Measurements from ENCODE around the gene KRTAP10-12. TPM values are rescaled to one million over a fixed set of nuclear protein-coding genes. Genes with fewer than 3 reads are reported as not detected.

KRTAP10-12 gene
- total and polyA plus RNA-seq, 2 of the 4 experiments (the other 2 are of a cell fraction): not detected

DNA sequence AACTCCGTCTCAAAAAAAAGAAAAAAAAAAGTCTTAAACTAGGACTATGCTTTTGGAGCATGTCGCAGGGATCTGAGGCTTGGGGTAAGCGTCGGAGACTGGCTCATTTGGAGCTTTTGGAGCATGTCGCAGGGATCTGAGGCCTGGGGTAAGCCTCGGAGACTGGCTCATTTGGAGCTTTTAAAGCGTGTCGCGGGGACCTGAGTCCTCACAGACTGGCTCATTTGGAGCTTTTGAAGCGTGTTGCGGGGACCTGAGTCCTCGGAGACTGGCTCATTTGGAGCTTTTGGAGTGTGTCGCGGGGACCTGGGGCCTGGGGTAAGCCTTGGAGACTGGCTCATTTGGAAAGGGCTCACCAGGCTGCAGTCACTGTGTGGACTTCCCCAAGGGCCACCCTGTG, 28.0 kb downstream of the KRTAP10-12 start:
- Histone ChIP-seq H3K9me1 (ENCODE audit: insufficient read depth, low read length) (no peaks in the 10 kb centered on the region), H2BK20ac (ENCODE audit: low read depth, low read length) (no peak overlapping the region), H3K56ac (ENCODE audit: extremely low read depth, insufficient read depth, low read length) (no peak overlapping the region), H4K91ac (ENCODE audit: insufficient read depth, low read depth, low read length) (no peak overlapping the region), H3K18ac (ENCODE audit: low read depth, low read length) (no peak overlapping the region), H2AK9ac (replicated peaks; ENCODE audit: low read depth, low read length, poor library complexity) (no peak overlapping the region), H2BK120ac (ENCODE audit: low read depth, low read length) (no peak overlapping the region), H2AK5ac (ENCODE audit: low read depth, low read length) (no peak overlapping the region), H3K4ac (ENCODE audit: low read depth, low read length) (no peak overlapping the region), H3K4me3 (ENCODE audit: insufficient read depth, low read depth, low read length) (no peak overlapping the region), H3K14ac (replicated peaks; ENCODE audit: low read depth, low read length) (no peak overlapping the region), H3K4me2 (ENCODE audit: low read depth, low read length) (no peak overlapping the region), H2BK15ac (ENCODE audit: low read depth, low read length) (no peak overlapping the region), H4K20me1 (ENCODE audit: insufficient read depth, low read length) (no peaks in the 10 kb centered on the region), H2AFZ (replicated peaks; ENCODE audit: low read length, poor library complexity) (no peak overlapping the region), H3K23ac (ENCODE audit: low read depth, low read length) (no peak overlapping the region), H3K9ac (ENCODE audit: low read depth, low read length) (no peak overlapping the region), H4K8ac (ENCODE audit: low read depth in 2 of 2, low read length in 2 of 2) (no peak overlapping the region), H3K27me3 (ENCODE audit: control insufficient read depth, insufficient read depth, low read length) (peaks cover 39% of the 10 kb centered on the region), H3K9me3 (ENCODE audit: control insufficient read depth, insufficient read depth, low read length) (no peaks in the 10 kb centered on the region), H3K36me3 (ENCODE audit: control insufficient read depth, insufficient read depth, low read length) (no peaks in the 10 kb centered on the region), H3K79me1 (ENCODE audit: low read depth in 1 of 2, low read length in 2 of 2) (no peaks in the 10 kb centered on the region), H4K5ac (ENCODE audit: low read depth, low read length) (no peak overlapping the region), H2BK5ac (ENCODE audit: low read depth, low read length, poor library complexity, severe bottlenecking) (no peak overlapping the region), H3K4me1 (ENCODE audit: control insufficient read depth, insufficient read depth, low read length) (no peaks in the 10 kb centered on the region), H3K27ac (ENCODE audit: insufficient read depth, low read length) (no peak overlapping the region)
- dilution Hi-C loops (cut with HindIII; ENCODE audit: low sequenced_read_pairs, unreplicated experiment): no loop called here
- BruUV-seq (replicated peaks): no TSS peak
- ChIA-PET POLR2A (ENCODE audit: unreplicated experiment) (no interaction called here), CTCF (interaction anchor here (0.6 kb wide), 1 partner anchor 210 kb away, joined by 4 read pairs; no protein-coding TSS in a partner anchor)
- WGBS, 2 experiments (ENCODE audit: extremely low coverage in 2 of 2, insufficient read length in 1 of 2): 78% methylated on average over 14 of the region's 14 CpGs; no CpG with 5 or more reads in 1 of the 2 experiments
- intact Hi-C loops (cut with micrococcal nuclease): no loop called here
- in situ Hi-C loops (cut with MboI; ENCODE audit: low sequenced_read_pairs): no loop called here
- DNase-seq (no peak), ATAC-seq (ENCODE audit: low read depth) (no peak)
- no peak for TF ChIP-seq MAFK (IDR thresholded peaks at IDR 0.05; ENCODE audit: low read depth, low read length)
- no peak for TF ChIP-seq RAD21 (IDR thresholded peaks at IDR 0.05; ENCODE audit: low read length)
- no peak for TF ChIP-seq MAZ (IDR thresholded peaks at IDR 0.05; ENCODE audit: borderline replicate concordance, low read depth, low read length)
- no peak for TF ChIP-seq SMC3 (IDR thresholded peaks at IDR 0.05; ENCODE audit: low read depth, low read length)
- TF ChIP-seq, protein P1, sequence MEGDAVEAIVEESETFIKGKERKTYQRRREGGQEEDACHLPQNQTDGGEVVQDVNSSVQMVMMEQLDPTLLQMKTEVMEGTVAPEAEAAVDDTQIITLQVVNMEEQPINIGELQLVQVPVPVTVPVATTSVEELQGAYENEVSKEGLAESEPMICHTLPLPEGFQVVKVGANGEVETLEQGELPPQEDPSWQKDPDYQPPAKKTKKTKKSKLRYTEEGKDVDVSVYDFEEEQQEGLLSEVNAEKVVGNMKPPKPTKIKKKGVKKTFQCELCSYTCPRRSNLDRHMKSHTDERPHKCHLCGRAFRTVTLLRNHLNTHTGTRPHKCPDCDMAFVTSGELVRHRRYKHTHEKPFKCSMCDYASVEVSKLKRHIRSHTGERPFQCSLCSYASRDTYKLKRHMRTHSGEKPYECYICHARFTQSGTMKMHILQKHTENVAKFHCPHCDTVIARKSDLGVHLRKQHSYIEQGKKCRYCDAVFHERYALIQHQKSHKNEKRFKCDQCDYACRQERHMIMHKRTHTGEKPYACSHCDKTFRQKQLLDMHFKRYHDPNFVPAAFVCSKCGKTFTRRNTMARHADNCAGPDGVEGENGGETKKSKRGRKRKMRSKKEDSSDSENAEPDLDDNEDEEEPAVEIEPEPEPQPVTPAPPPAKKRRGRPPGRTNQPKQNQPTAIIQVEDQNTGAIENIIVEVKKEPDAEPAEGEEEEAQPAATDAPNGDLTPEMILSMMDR (conservative IDR thresholded peaks at IDR 0.05; ENCODE audit: low read depth, low read length): no peak
- TF ChIP-seq, protein P2, sequence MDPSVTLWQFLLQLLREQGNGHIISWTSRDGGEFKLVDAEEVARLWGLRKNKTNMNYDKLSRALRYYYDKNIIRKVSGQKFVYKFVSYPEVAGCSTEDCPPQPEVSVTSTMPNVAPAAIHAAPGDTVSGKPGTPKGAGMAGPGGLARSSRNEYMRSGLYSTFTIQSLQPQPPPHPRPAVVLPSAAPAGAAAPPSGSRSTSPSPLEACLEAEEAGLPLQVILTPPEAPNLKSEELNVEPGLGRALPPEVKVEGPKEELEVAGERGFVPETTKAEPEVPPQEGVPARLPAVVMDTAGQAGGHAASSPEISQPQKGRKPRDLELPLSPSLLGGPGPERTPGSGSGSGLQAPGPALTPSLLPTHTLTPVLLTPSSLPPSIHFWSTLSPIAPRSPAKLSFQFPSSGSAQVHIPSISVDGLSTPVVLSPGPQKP (IDR thresholded peaks at IDR 0.05; ENCODE audit: borderline replicate concordance, low read depth, low read length): no peak
- TF ChIP-seq, protein P3, sequence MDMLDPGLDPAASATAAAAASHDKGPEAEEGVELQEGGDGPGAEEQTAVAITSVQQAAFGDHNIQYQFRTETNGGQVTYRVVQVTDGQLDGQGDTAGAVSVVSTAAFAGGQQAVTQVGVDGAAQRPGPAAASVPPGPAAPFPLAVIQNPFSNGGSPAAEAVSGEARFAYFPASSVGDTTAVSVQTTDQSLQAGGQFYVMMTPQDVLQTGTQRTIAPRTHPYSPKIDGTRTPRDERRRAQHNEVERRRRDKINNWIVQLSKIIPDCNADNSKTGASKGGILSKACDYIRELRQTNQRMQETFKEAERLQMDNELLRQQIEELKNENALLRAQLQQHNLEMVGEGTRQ (IDR thresholded peaks at IDR 0.05; ENCODE audit: low read depth, low read length): no peak
